Chondrocyte (in vitro differentiated cells): ENCODE results near the gene FAN1. TPM values are rescaled to one million over a fixed set of nuclear protein-coding genes. Genes with fewer than 3 reads are reported as not detected.

Experiments used
- DNase-seq: peaks from one replicate; pipeline ENCODE4 v3.0.0; 2021; ENCODE audit warnings: mixed read lengths, low spot score
- H3K27ac Mint-ChIP-seq: one replicate; pipeline ENCODE4 v1.8.0; 2021; ENCODE audit warnings: mild to moderate bottlenecking, moderate library complexity, mixed read lengths; ENCODE audit not compliant: unreplicated experiment
- H3K27me3 Mint-ChIP-seq: 2 replicates; pipeline ENCODE4 v1.8.0; 2021; ENCODE audit warnings: low read depth, mixed read lengths
- H3K36me3 Mint-ChIP-seq: 2 replicates; pipeline ENCODE4 v1.8.0; 2021; ENCODE audit warnings: low read depth, mixed read lengths
- H3K4me1 Mint-ChIP-seq: 2 replicates; pipeline ENCODE4 v1.8.0; 2021; ENCODE audit warnings: low read depth, mild to moderate bottlenecking, mixed read lengths
- H3K4me3 Mint-ChIP-seq: one replicate; pipeline ENCODE4 v1.8.0; 2021; ENCODE audit warnings: mild to moderate bottlenecking, moderate library complexity, mixed read lengths; ENCODE audit not compliant: unreplicated experiment
- H3K9me3 Mint-ChIP-seq: 2 replicates; pipeline ENCODE4 v1.8.0; 2021; ENCODE audit warnings: low read depth, mixed read lengths
- CTCF ChIP-seq: fragments of 200-600 bp; sonication (generic); IDR thresholded peaks from 2 replicates; pipeline ENCODE4 v1.5.0; 2021; ENCODE audit warnings: antibody characterized with exemption, mild to moderate bottlenecking, moderate library complexity
- total RNA-seq: library from RNA; stranded (reverse); gene quantifications from 3 replicates; pipeline ENCODE4 v1.2.1, GENCODE V29; 2021

The FAN1 gene
- total RNA-seq, 1 donor from 2014 or later = 16.3 TPM

- no peak for DNase-seq
- H3K27me3 Mint-ChIP-seq = no peaks in the 10 kb centered on the region
- peaks cover 4% of the 10 kb centered on the region for H3K36me3 Mint-ChIP-seq
- peak overlapping the region; percentile 93 for H3K4me3 Mint-ChIP-seq
- peak overlapping the region; percentile 94 for H3K27ac Mint-ChIP-seq
- TF ChIP-seq CTCF = no peak
- H3K4me1 Mint-ChIP-seq = peaks cover 25% of the 10 kb centered on the region
- no peaks in the 10 kb centered on the region for H3K9me3 Mint-ChIP-seq
Observed at GRCh38 chr15:30990446-30991254, 86.9 kb downstream of the FAN1 start.

GRCh38 chr15:30991255-30992235 lies 87.8 kb downstream of the FAN1 start, which contains the start of gene MTMR10:
MTMR10 (minus strand) TSS chr15:30991628; CDS start chr15:30991506, 122 bp downstream.
- Mint-ChIP-seq H3K27ac (peak within 1 kb of the TSS; percentile 94), H3K4me3 (peak within 1 kb of the TSS; percentile 93), H3K4me1 (peaks cover 23% of the 10 kb centered on the region), H3K9me3 (no peaks in the 10 kb centered on the region), H3K36me3 (peaks cover 3% of the 10 kb centered on the region), H3K27me3 (no peaks in the 10 kb centered on the region)
- peak; percentile 89 for DNase-seq
- peak; percentile 38 for TF ChIP-seq CTCF

- Mint-ChIP-seq H3K27ac (peak overlapping the region; percentile 71), H3K36me3 (no peaks in the 10 kb centered on the region), H3K27me3 (no peaks in the 10 kb centered on the region), H3K4me1 (peaks cover 23% of the 10 kb centered on the region), H3K9me3 (no peaks in the 10 kb centered on the region), H3K4me3 (peak overlapping the region; percentile 81)
- DNase-seq = no peak
- TF ChIP-seq CTCF = no peak
Observed at GRCh38 chr15:30992249-30992864, 88.6 kb downstream of the FAN1 start.

Other genes with a start within 250 kb of the FAN1 start
- gene MTMR10, start 87.7 kb downstream of the FAN1 start, total RNA-seq = 14.9 to 16.5 TPM (median 16.1 TPM) in 3 replicates
- not detected in 3 replicates for gene TRPM1, start 197.8 kb downstream of the FAN1 start, total RNA-seq